Coronary artery (tissue), 2 donors: ENCODE data around the gene SLC41A3.
A peak's percentile ranks its signal among the peaks of the same experiment; 100 is the strongest.
"Not testable (repeated sequence)": the region's sequence is repeated elsewhere in the genome, so short reads cannot be mapped to it uniquely, and the experiment has no call there.

Source experiments
- DNase-seq: peaks from one replicate; pipeline ENCODE4 v3.0.0-alpha.2; 2017; ENCODE audit warnings: low spot score
- H3K27ac ChIP-seq, 2 donors: fragments of 200-600 bp; sonication (generic); one replicate each; pipeline ENCODE4 v1.5.1; 2016 to 2019
- H3K4me3 ChIP-seq: fragments of 200-600 bp; sonication (generic); 2 replicates; pipeline ENCODE4 v1.5.1; 2016; ENCODE audit warnings: mild to moderate bottlenecking, moderate library complexity
- CTCF ChIP-seq: fragments of 200-600 bp; sonication (generic); IDR thresholded peaks from one replicate; pipeline ENCODE4 v1.5.1; 2019; ENCODE audit warnings: antibody characterized with exemption

SLC41A3 gene

DNA sequence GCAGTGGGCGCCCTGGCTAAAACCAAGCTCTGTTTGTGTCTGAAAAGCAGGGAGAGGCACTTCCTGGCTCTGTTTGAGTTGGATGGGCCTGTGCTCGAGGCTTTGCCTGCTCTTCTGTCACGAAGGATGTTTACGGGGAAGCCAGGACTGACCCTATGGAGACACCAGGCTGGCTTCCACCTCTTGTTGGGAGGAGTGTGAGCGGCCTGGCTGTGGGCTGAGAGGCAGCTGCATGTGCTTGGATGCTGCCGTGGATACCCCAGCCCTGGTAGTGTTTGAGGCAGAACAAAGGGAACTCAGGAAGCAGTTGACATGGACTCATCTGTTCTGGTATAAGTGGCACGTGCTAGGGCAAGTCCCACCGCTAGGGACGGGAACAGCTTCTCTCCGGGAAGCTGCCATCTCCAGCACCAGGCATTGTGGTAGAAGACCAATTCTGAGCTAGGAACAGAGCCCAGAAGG is 17.6 kb upstream of the SLC41A3 start:
- Histone ChIP-seq H3K27ac (peak overlapping the region; percentile 86 to 95), H3K4me3 (no peak overlapping the region)
- peak; percentile 74 for DNase-seq
- no peak for TF ChIP-seq CTCF

DNA sequence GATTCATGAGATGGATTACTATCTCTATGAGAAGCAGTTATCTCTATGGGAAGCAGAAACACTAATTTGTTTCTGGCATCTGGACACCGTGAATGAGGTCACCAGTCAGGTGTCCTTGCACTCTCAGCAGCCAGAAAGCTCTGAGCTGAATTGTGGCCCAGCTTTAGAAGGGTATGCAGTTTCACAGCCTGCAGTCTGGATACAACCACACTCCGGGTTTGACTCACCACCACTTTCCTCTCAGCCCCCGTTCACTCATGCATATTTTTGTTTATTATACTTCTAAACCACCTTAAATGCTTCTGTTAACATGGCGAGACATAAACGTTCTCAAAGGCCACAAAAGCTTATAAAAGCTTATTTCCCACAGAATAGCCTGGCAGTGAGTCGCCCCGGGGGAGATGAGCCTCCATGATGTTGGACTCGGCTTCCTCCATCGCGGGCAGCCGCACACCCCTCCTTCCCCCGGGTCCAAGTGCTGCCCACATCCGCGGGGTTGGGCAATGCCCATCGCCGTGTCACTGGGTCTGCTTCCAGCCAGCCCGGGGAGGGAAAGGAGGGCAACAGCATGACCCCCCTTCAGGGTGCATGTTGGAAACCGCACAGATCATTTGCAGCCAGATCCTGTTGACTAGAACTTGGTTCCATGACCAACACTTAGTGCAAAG is 16.8 kb upstream of the SLC41A3 start:
- H3K27ac ChIP-seq = peak overlapping the region; percentile 86 to 95
- TF ChIP-seq CTCF = no peak
- H3K4me3 ChIP-seq = no peak overlapping the region
- DNase-seq = peak; percentile 79

DNA sequence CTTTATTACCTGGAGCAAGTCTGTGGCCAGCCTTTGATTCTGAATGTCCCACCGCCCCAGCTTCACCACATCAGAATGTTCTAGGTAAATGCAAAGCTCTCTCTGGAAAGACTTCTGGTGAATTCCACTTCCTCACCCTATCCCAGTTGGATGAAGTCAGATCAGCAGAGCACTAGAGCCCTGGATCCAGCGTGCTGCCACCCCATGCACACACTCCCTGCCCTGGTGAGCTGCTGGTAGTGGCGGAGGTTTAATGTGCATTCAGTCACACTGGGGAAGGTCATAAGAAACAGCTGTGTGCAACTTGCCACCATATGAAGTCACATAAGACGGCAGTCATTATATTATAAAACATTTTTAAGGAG is 16.3 kb upstream of the SLC41A3 start:
- TF ChIP-seq CTCF = no peak
- DNase-seq = peak; percentile 58
- Histone ChIP-seq H3K4me3 (no peak overlapping the region), H3K27ac (peak overlapping the region; percentile 86 to 95)

DNA sequence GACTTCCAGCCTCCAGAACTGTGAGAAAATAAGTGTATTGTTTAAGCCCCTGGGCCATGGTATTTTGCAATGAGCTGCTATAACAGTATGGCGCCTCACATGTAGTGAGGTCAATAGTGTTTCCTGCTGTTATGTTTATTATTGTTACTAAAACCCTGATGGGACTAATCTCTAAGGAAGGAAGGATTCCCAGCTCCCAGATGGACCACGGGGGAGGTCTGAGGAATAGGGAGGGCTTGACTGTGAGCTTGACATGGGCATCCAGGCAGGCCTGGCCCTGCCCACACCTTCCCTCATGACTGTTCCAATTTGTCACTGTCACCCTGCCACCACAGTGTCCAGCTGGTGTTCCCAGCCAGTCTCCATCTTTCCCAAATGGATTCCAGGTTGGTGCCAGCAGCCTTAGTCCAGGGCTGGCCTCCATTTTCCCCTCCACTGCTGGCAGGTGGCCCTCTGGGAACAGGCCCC is 14.5 kb upstream of the SLC41A3 start:
- no peak overlapping the region for H3K4me3 ChIP-seq
- peak; percentile 46 for DNase-seq
- TF ChIP-seq CTCF = no peak
- no peak overlapping the region for H3K27ac ChIP-seq

DNA sequence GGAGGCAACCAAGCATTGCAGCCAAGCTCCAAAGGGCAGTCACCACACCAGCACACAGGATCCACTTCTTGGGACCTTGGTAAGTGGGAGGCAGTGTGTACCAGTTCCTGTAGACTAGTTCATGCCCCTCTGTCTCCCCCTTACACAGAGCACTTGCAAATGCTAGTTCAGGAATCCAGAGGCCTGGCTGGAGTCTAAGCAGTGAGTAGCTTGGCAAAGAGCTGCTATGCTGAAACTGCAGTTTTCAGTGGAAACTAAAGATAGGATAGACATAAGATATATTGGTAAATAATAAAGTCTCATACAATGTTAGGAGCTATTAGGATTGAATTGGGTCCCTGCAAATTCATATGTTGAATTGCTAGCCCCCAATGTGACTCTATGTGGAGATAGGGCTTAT is 13.9 kb upstream of the SLC41A3 start:
- no peak for DNase-seq
- Histone ChIP-seq H3K27ac (no peak overlapping the region), H3K4me3 (no peak overlapping the region)
- no peak for TF ChIP-seq CTCF

GRCh38 chr3:126096274-126096673 is 12.3 kb upstream of the SLC41A3 start:
- not testable (repeated sequence) for H3K4me3 ChIP-seq, H3K27ac ChIP-seq, DNase-seq

DNA sequence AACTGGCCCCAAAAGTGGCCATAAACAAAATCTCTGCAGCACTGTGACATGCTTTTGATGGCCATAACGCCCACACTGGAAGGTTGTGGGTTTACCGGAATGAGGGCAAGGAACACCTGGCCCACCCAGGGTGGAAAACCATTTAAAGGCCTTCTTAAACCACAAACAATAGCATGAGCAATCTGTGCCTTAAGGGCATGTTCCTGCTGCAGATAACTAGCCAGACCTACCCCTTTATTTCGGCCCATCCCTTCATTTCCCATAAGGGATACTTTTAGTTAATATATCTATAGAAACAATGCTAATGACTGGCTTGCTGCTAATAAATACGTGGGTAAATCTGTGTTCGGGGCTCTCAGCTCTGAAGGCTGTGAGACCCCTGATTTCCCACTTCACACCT is 8.2 kb upstream of the SLC41A3 start:
- H3K27ac ChIP-seq, H3K4me3 ChIP-seq, DNase-seq: not testable (repeated sequence)

- H3K4me3 ChIP-seq = no peak overlapping the region
- H3K27ac ChIP-seq = no peak overlapping the region
- no peak for DNase-seq
- TF ChIP-seq CTCF = no peak
Observed at GRCh38 chr3:126087552-126088175, 3.7 kb upstream of the SLC41A3 start.
